Measurements from ENCODE around the gene XG.
A peak's percentile ranks its signal among the peaks of the same experiment; 100 is the strongest.
"Not testable (repeated sequence)": the region's sequence is repeated elsewhere in the genome, so short reads cannot be mapped to it uniquely, and the experiment has no call there.

XG gene

DNA sequence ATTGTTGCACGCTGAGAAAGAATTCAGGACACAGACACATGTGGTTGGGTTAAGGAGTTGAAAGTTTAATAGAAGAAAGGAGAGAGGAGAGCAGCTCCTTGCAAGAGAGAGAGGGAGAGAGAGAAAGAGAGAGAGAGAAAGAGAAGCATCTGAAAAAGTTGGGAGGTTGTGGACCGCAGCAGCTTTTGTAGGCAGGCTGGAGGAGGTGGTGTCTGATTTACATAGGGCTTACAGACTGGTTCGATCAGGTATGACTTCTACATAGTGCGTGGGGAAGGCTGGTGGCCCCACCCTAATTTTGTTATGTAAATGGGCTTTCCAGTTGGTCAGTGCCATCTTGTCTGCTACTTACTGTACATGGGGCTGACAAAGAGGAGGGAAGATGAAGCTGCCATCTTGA is 49.4 kb downstream of the XG start:
- Mint-ChIP-seq H3K27me3 (ENCODE audit: low read depth, poor library complexity) (peaks cover 42% of the 10 kb centered on the region), H3K4me3 (no peak overlapping the region)

DNA sequence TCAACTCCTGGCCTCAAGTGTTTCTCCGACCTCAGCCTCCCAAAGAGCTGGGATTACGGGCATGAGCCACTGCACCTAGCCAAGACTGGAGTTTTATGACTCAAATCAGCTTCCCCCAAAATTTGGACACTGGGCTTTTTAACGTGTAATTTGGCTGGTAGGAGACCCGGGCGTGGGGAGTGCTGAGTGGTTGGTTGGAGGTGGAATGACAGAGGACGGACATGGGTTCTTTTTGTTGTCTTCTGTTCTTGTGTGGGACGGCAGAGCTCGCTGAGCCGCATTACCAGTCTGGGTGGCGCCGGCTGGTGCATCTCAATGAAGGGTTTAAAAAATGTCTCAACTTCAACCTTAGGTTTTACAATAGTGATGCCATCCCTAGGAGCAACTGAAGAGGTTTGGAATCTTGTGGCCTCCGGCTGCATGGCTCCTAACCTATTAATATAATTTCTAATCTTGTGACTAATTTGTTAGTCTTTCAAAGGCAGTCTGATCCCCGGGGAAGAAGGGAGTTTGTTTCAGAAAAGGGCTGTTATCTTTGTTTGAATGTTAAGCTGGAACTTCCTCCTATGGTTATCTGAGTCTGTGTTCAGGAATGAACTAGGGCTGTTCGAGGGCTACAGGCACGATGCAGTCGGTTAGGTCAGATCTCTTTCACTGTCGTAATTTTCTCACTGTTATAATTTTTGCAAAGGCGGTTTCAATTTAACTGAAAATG is 50.7 kb downstream of the XG start:
- H3K9me3 Mint-ChIP-seq; H3K4me3 Mint-ChIP-seq; DNase-seq; H3K36me3 Mint-ChIP-seq (ENCODE audit: low read depth); H3K27ac Mint-ChIP-seq: not testable (repeated sequence)
- peaks cover 42% of the 10 kb centered on the region for H3K27me3 Mint-ChIP-seq (ENCODE audit: low read depth, poor library complexity)
- H3K4me1 Mint-ChIP-seq = peaks cover 44% of the 10 kb centered on the region

More for the DNA sequence above, 49.4 kb downstream of the XG start:
- H3K4me1 Mint-ChIP-seq = peaks cover 44% of the 10 kb centered on the region
- DNase-seq = no peak
- no peaks in the 10 kb centered on the region for H3K36me3 Mint-ChIP-seq (ENCODE audit: low read depth)
- no peak overlapping the region for H3K27ac Mint-ChIP-seq
- TF ChIP-seq, protein P1, sequence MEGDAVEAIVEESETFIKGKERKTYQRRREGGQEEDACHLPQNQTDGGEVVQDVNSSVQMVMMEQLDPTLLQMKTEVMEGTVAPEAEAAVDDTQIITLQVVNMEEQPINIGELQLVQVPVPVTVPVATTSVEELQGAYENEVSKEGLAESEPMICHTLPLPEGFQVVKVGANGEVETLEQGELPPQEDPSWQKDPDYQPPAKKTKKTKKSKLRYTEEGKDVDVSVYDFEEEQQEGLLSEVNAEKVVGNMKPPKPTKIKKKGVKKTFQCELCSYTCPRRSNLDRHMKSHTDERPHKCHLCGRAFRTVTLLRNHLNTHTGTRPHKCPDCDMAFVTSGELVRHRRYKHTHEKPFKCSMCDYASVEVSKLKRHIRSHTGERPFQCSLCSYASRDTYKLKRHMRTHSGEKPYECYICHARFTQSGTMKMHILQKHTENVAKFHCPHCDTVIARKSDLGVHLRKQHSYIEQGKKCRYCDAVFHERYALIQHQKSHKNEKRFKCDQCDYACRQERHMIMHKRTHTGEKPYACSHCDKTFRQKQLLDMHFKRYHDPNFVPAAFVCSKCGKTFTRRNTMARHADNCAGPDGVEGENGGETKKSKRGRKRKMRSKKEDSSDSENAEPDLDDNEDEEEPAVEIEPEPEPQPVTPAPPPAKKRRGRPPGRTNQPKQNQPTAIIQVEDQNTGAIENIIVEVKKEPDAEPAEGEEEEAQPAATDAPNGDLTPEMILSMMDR (IDR thresholded peaks at IDR 0.05) = no peak
- H3K9me3 Mint-ChIP-seq = peaks cover 3% of the 10 kb centered on the region

DNA sequence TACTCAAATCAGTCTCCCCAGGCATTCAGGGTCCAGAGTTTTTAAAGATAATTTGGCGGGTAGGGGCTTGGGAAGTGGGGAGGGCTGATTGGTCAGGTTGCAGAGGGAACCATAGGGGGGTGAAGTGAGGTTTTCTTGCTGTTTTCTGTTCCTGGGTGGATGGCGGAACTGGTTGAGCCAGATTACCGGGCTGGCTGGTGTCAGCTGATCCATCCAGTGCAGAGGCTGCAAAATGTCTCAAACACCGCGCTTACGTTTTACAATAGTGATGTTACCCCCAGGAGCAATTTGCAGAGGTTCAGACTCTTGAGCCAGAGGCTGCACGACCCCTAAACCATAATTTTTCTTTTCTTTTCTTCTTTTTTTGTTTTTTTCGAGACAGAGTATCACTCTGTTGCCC is 51.6 kb downstream of the XG start:
- not testable (repeated sequence) for H3K27ac Mint-ChIP-seq; H3K36me3 Mint-ChIP-seq (ENCODE audit: low read depth); DNase-seq; H3K9me3 Mint-ChIP-seq; H3K4me3 Mint-ChIP-seq
- peaks cover 41% of the 10 kb centered on the region for H3K27me3 Mint-ChIP-seq (ENCODE audit: low read depth, poor library complexity)
- H3K4me1 Mint-ChIP-seq = peaks cover 44% of the 10 kb centered on the region

DNA sequence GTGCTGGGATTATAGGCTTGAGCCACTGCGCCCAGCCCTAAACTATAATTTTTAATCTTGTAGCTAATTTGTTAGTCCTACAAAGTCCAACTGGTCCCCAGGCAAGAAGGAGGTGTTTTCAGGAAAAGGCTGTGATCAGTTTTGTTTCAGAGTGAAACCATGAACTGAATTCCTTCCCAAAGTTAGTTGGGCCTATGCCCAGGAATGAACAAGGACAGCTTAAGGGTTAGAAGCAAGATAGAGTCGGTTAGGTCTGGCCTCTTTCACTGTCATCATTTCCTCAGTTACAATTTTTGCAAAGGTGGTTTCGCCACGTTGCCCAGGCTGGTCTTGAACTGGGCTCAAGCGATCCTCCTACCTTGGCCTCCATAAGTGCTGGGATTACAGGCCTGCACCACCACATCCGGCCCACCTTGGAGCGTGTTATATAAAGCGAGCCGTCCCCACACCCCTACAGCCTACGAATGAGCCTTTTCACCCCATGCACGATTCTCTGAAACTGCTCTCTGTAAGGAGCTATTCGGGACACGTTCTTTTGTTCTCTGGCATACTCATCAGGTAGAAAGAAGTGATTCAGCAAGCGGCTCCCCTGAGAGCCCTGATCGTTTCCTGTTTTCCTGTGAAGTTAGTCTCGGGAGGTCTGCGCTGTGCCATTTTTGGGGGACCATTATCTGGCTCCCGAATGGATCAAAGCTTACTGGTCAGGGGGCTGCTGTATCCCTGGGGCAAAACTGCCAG is 52.4 kb downstream of the XG start:
- not testable (repeated sequence) for H3K27ac Mint-ChIP-seq; DNase-seq; H3K4me3 Mint-ChIP-seq; H3K9me3 Mint-ChIP-seq; H3K36me3 Mint-ChIP-seq (ENCODE audit: low read depth)
- peaks cover 39% of the 10 kb centered on the region for H3K27me3 Mint-ChIP-seq (ENCODE audit: low read depth, poor library complexity)
- H3K4me1 Mint-ChIP-seq = peaks cover 37% of the 10 kb centered on the region

DNA sequence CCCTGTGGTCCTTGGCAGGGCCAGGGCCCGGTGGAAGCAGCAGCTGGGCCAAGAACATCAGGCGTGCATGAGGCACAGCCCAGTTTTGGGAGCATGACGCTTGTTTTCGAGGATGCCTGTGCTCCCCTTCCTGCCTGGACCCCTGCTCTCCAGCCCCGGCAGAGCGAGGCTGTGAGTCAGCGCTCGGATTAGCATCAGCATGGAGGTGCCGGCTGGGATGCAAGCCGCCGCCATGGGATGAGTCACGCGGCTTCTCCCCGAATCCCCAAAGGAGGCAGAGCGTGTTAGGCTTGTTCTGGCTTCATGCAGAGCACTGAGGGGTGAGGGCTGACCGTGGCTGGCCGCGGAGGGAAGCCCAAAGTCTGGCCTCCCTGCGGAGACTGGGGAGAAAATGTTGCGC is 53.0 kb downstream of the XG start:
- H3K9me3 Mint-ChIP-seq; DNase-seq; H3K36me3 Mint-ChIP-seq (ENCODE audit: low read depth); H3K4me3 Mint-ChIP-seq; H3K27ac Mint-ChIP-seq: not testable (repeated sequence)
- Mint-ChIP-seq H3K4me1 (peaks cover 31% of the 10 kb centered on the region), H3K27me3 (ENCODE audit: low read depth, poor library complexity) (peaks cover 39% of the 10 kb centered on the region)

DNA sequence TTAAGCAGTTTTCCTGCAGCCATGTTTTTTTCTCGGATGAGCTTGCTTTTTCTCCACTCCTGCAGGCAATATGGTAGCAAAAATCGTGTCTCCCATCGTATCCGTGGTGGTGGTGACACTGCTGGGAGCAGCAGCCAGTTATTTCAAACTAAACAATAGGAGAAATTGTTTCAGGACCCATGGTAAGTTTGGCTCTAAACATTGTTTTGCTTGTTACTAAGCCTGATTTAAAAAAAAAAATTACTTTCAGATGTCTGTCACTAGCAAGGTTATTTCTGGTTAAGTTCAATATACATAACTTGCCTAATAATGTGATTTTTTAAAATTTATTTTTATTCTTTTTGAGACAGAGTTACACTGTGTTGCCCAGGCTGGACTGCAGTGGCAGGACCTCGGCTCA is 59.4 kb downstream of the XG start:
- DNase-seq = no peak
- no peak overlapping the region for H3K27ac Mint-ChIP-seq
- H3K27me3 Mint-ChIP-seq (ENCODE audit: low read depth, poor library complexity) = peaks cover 4% of the 10 kb centered on the region
- H3K4me1 Mint-ChIP-seq = peaks cover 13% of the 10 kb centered on the region
- no peaks in the 10 kb centered on the region for H3K9me3 Mint-ChIP-seq
- TF ChIP-seq, protein P1 (IDR thresholded peaks at IDR 0.05) = no peak
- H3K36me3 Mint-ChIP-seq (ENCODE audit: low read depth) = no peaks in the 10 kb centered on the region
- H3K4me3 Mint-ChIP-seq = no peak overlapping the region

DNA sequence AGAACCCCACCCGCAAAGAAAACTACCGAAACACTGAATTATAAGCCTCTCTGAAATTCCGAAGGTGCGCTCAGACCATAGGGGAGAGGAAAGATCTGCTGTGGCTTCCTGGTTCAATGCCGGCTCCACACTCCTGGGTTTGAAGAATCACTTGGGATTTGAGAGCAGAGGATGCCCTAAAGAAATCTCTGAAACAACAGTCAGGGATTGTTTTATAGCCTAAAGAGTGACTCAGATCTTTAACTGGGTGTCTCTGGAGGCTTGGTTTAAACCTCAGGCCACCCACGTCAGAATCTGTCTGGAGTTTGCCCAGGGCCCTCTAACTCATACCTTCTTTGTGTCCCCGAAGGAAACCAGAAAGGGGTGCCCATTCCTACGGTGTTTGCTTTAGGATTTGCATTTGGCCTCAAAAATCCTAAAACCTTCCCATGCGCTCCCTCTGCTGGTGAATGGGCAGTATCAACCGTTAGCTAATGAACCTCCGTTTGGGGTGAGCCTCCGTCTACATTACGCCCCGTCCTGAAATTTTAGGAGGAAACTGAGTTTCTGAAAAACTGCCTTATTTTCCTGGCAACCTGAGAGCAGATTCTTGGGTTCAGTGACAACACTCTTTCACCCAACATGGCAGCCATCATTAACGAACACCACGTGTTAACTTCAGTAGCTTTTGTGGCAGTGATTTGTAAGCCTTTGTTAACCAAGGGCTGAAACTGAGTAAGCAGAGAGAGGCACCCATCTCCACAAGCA is 60.5 kb downstream of the XG start:
- TF ChIP-seq, protein P1 (IDR thresholded peaks at IDR 0.05) = peak; percentile 58
- H3K36me3 Mint-ChIP-seq (ENCODE audit: low read depth); H3K9me3 Mint-ChIP-seq; H3K27me3 Mint-ChIP-seq (ENCODE audit: low read depth, poor library complexity): not testable (repeated sequence)
- Mint-ChIP-seq H3K4me1 (peaks cover 13% of the 10 kb centered on the region), H3K27ac (peak overlapping the region; percentile 53), H3K4me3 (peak overlapping the region; percentile 35)
- DNase-seq = peak; percentile 62
